Middle frontal gyrus (tissue), 1 donor: ENCODE measurements around the gene COX7C.
"Not testable (repeated sequence)": the region's sequence is repeated elsewhere in the genome, so short reads cannot be mapped to it uniquely, and the experiment has no call there.

Experiments used
- DNase-seq: peaks from one replicate; pipeline ENCODE4 v3.0.0-alpha.2; 2015; ENCODE audit warnings: low spot score; ENCODE audit errors: extremely low spot score

Gene COX7C, protein sequence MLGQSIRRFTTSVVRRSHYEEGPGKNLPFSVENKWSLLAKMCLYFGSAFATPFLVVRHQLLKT

DNA sequence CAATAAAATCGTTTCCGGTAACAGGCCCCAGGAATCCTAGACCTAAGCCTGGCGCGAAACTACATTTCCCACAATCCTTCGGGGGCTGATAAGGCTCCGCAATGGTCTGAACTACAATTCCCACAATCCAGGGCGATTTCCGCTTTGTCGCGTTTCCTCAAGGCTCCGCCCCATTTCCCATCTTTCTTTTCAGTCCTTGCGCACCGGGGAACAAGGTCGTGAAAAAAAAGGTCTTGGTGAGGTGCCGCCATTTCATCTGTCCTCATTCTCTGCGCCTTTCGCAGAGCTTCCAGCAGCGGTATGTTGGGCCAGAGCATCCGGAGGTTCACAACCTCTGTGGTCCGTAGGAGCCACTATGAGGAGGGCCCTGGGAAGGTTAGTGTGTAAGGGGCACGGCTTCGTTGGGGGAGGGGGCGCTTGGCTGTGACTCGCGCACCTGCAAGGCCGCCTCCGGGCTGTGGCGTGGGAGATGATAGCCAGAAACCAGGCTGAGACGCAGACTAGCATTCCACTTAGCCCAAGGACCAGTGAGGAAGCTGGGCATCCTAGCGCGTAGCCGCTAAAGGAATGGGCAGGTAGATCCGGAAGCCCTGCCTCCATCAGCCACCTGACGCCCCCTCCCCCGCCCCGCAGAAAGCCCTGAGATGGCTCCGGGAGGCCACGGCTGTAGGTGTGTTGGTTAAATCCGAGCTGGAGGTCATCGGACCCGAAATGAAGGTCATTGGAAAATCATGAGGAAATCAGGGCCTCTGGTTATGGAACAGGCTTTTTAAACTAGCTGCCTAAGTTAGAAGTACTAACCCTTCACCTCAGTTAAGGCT lies at the start of gene COX7C:
Gene COX7C (plus strand): TSS at position 186 of the 821 bp plus-strand sequence. CDS start 115 bp downstream, at position 301.
- peak; percentile 97 for DNase-seq

DNA sequence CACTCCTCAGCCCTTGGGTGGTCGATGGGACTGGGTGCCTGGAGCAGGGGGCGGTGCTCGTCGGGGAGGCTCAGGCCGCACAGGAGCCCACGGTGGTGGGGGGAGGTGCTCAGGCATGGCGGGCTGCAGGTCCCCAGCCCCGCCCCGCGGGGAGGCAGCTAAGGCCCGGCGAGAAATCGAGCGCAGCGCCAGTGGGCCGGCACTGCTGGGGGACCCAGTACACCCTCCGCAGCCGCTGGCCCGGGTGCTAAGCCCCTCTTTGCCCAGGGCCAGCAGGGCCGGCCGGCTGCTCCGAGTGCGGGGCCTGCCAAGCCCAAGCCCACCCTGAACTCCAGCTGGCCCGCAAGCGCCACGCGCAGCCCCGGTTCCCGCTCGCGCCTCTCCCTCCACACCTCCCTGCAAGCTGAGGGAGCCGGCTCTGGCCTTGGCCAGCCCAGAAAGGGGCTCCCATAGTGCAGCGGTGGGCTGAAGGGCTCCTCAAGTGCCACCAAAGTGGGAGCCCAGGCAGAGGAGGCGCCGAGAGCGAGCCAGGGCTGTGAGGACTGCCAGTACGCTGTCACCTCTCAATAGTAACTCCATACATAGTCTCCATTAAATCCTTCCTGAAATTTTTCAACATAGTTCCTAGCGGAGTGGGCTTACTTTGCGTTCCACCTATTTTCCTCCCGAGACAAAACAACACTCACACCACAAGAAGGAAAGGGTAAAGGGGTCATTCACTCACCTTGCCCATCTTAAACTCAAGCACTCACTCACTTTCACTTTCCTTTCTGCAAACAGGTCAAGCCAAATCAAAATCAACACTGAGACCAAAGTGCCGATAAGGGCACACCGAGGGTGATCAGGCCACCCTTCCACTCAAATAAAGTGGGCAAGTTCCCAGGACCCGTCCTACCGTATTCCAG lies 48.0 kb upstream of the COX7C start:
- DNase-seq = not testable (repeated sequence)

DNA sequence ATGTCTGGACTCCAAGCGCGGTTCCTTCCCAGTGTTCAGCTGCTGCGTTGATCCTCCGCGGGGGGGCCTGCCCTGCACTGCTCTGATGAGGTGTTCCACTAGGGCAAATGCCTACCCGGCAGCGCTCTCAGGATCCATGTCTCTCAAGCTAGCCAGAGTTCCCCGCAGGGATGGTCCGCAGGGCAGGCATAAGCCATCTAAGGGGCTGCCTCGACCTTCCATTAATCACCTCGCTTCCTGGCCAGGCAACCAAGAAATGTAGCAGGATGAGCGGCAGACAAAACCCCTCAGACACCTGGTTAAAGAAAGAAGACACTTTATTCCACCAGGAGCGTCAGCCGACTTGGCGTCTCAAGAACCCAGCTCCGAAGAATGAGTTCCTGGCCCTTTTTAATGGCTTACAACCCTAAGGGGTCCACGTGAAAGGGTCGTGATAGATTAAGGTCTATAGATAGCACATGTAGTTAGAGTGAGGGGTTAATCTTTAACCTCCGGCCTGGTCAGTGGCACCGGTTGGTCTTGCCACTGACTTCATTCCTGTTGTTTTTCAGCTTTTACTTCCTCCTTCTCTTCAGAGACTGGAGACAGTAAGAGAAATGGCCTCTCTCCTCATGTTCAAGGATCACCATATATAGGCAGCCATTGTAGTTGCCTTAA lies 47.2 kb upstream of the COX7C start:
- DNase-seq = no peak

DNA sequence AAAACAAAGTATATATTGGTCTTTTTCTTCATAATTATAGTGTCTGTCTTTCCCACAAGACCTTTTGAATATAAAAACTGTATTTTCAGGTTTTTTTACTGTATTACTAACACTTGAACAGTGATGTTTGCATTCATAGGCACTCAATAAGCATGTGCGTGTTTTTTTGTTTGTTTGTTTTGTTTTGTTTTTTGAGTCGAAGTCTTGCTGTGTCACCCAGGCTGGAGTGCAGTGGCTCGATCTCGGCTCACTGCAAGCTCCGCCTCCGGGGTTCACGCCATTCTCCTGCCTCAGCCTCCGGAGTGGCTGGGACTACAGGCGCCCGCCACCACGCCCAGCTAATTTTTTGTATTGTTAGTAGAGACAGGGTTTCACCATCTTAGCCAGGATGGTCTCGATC lies 46.6 kb upstream of the COX7C start:
- DNase-seq = not testable (repeated sequence)

DNA sequence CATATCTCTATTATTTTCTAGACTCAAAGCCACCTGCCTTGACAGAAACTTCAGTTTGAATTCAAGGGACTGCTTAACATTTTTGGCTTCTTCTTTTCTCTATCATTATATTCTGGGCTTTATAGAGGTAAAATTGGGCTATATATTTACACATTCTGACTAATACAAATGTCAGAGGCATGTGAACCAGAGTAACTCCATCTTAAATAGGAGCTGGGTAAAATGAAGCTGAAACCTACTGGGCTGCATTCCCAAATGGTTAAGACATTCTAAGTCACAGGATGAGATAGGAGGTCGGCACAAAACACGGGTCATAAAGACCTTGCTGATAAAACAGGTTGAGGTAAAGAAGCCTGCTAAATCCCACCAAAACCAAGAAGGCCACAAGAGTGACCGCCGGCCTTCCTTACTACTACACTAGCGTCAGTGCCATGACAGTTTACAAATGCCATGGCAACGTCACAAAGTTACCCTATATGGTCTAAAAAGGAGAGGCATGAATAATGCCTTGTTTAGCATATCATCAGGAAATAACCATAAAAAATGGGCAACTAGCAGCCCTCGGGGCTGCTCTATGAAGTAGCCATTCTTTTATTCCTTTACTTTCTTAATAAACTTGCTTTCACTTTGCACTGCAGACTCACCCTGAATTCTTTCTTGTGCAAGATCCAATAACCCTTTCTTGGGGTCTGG lies 44.8 kb upstream of the COX7C start:
- no peak for DNase-seq

DNA sequence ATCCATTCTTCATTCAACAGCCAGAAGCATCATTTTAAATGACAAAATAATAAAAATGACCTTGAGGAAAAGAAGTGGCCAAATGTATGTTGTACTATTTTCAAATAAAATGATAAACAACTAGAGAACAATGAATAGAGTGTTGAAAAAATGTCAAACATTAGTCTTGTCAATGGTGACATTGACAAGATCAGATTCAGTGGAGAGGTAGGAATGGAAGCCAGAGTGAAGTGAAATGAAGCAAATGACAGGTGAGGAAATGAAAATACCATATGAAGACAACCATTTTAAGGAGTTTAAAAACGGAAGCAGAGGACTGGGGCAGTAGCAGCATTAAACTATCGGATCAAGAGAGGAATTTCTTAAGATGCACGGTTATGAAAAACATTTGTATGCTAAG lies 38.2 kb upstream of the COX7C start:
- DNase-seq = no peak

DNA sequence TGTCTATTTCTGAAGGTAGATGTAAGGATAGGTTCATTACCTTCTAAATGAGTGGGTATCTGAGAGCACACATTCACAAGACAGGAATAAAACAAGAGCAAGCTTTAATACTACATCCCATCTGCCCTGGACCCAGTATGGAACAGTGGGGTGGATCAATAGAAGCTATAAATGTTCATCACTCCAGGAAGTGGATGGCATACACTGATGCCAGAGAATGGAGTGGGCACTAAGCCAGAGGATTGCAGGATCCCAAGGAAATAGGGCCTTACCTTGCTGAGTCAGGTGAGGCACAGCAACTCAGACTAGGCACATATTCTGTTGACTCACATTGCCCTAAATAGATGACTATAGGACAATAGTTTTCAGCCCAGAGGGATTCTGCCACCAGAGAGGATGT lies 21.3 kb upstream of the COX7C start:
- no peak for DNase-seq

DNA sequence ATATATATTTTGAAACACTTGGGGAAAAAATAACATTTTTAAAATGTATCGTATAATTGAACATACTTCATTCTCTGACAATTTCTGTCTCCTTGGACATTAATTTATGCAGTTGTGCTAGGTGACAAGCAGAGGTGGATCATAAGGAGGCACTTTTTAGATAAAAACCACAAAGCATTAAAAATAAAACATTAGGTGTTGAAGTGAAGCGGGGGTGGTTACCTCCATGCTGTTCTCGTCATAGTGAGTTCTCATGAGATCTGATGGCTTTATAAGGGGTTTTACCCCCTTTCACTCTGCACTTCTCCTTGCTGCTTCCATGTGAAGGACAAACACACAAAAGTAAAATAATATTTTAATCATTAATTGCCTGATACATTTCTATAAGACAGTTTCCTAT lies 11.9 kb upstream of the COX7C start:
- no peak for DNase-seq

DNA sequence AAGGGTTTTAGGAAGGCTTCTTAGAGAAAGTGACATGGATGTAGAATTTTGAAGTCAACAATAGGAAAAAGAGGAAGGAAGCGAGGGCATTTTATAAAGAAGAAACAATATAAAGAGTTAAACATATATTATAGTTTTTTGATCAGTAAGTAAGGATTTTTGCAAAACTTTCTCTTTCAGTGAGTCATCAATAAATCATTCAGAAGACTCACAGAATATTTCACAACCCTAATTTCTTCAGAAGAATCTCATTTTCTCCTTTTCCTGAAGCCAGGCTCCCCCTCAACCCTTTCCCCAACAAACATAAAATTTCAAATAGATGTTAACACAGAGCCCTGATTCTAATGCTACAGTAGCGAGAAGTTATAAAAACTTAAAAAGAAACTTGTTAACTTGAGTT lies 4.3 kb upstream of the COX7C start:
- DNase-seq = no peak

DNA sequence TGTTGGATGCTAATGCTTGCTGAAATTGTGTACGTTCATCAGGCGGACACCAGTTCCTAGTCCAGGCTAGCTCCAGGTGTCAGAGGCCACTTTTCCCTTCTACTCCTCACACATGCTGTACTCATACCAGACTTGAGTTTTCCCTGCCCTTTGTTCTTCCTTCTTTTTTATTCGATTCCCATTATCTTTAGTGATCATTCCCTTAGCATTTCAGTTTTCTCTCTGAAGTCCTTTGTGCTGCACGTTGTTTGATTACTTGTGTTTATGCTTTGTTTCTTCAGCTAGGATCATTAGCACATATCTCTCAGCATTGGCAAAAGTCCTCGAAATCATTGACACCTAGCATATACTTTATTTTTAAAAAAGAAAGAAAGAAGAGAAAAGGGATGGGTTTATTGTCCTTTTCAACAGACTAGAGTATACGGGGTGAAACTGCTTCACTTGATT lies 409 bp upstream of the COX7C start:
- DNase-seq = no peak

DNA sequence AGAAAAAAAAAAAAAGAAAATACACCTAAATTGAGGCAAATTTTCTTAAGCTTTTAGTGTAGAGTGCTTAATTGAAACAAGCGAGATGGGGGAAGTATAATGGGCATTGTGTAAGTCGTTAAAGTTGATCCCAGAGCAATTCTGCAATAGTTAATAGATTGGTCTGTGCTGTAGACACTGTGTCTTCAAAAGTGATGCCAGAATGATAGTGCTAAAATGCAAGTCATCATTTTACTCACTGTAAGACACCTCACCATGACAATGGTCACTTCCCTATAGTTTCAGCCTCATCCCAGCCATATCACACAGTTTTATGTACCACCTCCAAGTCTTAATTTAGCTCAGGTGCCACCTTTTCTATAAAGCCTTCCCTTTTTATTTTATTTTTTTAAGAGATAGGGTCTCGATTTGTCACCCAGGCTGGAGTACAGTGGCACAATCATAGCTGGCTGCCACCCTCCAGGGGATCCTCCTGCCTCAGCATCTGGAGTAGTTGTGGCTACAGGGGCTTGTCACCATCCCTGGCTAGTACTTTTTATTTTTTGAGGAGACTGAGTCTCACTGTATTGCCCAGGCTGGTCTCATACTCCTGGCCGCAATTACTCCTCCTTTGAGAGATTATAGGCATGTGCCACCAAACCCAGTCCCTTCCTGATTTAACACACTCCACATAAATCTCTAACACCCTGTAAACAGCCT lies 6.2 kb downstream of the COX7C start:
- DNase-seq = no peak

DNA sequence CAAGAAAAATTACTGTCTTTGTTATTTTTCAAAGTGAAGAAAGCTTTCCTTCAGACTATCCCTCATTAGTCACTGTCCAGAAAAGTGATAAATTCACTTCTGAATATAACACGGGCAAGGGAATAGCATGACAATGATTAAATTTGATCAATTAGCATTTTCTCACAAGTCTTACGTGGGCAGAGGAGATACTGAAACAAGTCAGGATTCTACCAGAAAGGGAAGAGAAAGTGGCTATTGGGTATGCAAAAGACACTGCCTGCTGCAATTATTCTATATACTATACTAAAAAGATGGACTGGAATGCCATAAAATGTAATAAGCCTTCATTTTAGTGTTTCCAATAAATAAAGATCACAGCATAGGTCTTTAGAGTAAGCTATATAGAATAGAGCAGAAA lies 7.4 kb downstream of the COX7C start:
- no peak for DNase-seq

DNA sequence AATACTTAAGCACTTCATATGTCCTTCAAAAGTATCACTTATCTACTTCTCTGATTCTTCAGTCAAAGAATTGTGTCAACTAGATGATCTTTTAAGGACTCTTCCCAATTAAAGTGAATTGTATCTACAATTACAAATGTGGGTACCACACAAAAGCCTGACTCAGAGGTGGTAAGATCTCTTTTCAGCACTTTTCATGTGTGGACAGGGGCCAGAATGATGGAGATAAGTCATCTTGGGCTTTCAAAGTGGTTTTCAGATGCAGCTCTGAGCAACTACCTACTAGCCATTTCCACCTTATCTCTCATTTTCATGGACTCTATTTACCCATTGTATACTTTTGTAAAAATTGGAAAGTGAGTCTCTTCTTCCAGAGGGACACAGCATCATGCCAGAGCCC lies 8.4 kb downstream of the COX7C start:
- no peak for DNase-seq

DNA sequence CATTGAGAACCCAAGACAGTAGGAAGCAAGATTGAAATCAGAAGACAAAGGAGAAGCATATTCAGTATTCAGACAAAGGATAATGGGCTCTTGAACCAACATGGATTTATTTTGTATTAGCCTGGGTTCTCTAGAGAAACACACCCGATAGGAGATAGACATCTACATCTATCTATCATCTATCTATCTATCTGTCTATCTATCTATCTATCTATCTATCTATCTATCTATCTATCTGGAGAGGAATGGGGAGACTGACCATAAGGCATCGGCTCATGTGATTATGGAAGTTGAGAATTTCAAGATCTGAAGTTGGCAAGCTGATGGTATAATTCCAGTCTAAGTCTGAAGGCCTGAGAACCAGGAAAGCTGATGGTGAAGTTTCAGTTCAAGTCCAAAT lies 13.4 kb downstream of the COX7C start:
- no peak for DNase-seq

DNA sequence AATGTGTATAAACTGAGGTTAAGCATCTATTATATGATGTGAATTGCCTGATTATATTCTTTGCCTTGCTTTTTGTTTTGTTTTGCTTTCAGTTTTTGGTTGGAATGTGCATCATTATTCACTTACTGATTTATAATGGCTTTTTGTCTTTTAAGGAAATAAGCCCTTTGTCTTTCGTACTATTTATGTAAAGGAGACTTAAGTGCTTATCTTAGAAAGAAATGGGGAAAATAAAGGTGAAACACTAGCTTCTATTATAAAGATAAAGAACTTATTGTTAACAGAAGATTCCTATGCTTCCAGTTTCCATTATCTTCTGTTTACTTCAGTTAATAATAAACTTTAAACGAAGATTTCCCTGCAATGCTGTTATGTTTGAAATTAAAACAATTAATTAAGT lies 23.3 kb downstream of the COX7C start:
- DNase-seq = no peak

DNA sequence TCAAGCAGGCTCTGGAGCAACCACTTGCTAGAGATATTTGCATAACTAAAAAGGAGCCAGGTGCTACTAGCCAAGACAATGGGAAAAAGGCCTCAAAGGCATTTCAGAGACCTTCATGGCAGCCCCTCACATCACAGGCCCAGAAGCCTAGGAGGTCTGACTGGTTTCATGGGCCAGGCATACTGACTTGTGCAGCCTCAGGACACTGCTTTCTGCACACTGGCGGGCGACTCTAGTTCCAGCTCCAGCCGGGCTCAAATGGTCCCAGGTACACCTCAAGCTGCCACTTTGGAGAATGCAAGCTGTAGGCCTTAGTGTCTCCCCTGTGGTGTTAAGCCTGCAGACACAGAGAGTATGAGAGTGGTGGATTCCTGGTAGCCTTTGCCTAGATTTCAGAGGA lies 27.1 kb downstream of the COX7C start:
- no peak for DNase-seq

DNA sequence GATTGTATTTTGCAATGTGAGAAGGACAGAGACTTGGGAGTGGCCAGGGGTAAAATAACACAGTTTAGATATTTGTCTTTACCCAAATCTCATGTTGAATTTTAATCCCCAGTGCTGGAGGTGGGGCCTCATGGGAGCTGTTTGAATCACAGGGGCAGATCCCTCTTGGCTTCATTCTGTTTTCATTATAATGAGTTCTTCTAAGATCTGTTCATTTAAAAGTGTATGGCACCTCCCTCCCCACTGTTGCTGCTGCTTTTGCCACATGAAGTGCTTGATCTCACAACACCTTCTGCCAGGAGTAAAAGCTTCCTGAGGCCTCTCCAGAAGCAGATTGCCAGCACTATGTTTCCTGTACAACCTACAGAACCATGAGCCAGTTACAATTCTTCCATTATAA lies 28.1 kb downstream of the COX7C start:
- no peak for DNase-seq

DNA sequence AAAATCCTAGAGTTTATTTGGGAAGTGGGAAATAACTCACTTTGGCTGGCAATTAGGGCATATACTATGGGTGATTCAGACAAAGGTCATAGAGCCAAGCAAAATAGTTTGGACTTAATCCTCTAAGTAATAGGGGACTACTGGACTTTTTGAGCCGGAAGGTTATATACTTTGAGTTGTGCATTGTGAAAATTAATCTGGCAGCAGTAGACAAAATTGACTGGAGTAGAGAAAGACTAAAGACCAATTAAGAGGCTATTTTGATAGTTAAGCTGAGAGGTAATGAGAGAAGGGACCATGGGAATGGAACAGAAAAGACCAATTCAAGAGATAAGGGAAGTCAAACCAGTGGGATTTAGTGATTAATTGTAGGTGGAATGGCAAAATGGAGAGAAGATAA lies 28.9 kb downstream of the COX7C start:
- DNase-seq = no peak

DNA sequence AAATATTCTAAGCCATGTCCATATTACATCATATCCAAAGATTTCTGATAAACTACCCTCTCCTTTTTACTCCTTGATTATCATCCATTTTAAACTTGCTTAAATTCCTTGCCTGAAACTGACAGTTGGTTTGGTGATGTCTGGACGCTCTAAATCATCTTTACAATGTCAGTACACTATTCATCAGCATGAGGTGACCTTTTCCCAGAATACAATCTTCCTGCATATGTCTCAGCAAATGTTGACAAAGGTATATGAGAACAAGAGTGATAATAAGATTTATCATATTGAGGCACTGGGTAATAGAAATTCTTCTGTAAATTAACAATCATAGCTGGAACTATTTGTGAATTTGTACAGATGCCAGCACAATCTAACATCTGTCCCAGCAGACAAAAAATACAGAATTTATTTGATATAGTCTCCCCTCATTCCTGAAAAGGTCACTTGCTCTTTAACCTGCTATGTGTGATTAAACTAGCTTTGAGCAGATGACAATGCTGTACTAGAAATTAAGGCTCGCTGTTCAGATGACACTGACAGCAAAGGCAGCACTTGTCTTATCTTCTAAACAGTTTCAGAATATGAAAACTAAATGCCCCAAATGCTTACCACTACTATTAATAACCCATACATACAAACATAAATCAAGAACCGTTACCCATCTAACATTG lies 32.2 kb downstream of the COX7C start:
- DNase-seq = no peak

DNA sequence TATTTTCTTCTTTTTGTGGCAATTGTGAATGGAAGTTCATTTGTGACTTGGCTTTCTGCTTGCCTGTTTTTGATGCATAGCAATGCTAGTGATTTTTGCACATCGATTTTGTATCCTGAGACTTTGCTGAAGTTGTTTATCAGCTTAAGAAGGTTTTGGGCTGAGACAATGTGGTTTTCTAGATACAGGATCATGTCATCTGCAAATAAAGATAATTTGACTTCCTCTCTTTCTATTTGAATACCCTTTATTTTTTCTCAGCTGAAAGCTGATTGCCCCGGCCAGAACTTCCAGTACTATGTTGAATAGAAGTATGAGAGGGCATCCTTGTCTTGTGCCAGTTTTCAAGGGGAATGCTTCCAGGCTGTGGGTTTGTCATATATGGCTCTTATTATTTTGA lies 43.0 kb downstream of the COX7C start:
- not testable (repeated sequence) for DNase-seq
